C4-2B (cell line): Measurements from ENCODE around the gene ETFB.

Source experiments
- H3K27ac ChIP-seq: fragments of 450-650 bp; 2 replicates; pipeline ENCODE4 v1.5.1; 2017
- CTCF ChIP-seq: fragments of 450-650 bp; conservative IDR thresholded peaks from 2 replicates; pipeline ENCODE4 v1.5.1; 2017; ENCODE audit warnings: mild to moderate bottlenecking
- ZFX ChIP-seq: fragments of 450-650 bp; IDR thresholded peaks from 2 replicates; pipeline ENCODE4 v1.6.1; 2017

ETFB gene

GRCh38 chr19:51295382-51296126 lies 70.6 kb downstream of the ETFB start:
- TF ChIP-seq ZFX (no peak), CTCF (no peak)

More at GRCh38 chr19:51295382-51296126, 70.6 kb downstream of the ETFB start:
- H3K27ac ChIP-seq, result no peak overlapping the region
